ENCODE measurements around the gene C9. TPM values are rescaled to one million over a fixed set of nuclear protein-coding genes. Genes with fewer than 3 reads are reported as not detected.

C9 gene
- total RNA-seq, 1 donor from 2014 or later = not detected

DNA sequence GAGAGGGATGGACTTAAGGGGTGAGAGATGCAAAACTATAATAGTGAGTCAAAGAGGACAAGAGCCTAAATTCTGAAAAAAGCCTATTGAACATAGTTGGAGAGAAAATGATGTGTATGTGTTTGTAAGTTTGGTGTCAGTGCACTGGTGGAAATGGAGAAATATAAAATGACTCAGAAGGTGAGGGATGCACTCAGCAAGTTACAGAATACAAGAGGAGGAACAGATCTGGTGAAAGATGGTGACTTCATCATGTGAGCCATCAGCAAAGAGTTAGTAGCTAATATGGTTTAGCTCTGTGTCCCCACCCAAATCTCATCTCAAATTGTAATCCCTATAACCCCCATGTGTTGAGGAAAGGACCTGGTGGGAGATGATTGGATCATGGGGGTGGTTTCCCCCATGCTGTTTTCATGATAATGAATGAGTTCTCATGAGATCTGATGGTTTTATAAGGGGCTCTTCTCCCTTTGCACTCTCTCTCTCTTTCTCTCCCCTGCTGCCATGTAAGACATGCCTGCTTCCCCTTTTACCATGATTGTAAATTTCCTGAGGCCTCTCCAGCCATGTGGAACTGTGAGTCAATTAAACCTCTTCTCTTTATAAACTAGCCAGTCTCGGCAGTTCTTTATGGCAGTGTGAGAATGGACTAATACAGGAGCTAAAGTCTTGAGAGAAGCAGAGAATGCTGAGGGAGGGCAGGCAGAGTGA, 114.6 kb downstream of the C9 start:
- H3K4me3 Mint-ChIP-seq (ENCODE audit: unreplicated experiment) = no peak overlapping the region
- no peaks in the 10 kb centered on the region for H3K4me1 Mint-ChIP-seq (ENCODE audit: low read depth)
- peaks cover 34% of the 10 kb centered on the region for H3K27me3 Mint-ChIP-seq (ENCODE audit: low read depth)
- no peak for DNase-seq (ENCODE audit: low spot score)
- no peaks in the 10 kb centered on the region for H3K9me3 Mint-ChIP-seq (ENCODE audit: low read depth)
- no peak overlapping the region for H3K27ac Mint-ChIP-seq (ENCODE audit: unreplicated experiment)
- H3K36me3 Mint-ChIP-seq (ENCODE audit: low read depth) = no peaks in the 10 kb centered on the region
- TF ChIP-seq CTCF (IDR thresholded peaks at IDR 0.05) = no peak

DNA sequence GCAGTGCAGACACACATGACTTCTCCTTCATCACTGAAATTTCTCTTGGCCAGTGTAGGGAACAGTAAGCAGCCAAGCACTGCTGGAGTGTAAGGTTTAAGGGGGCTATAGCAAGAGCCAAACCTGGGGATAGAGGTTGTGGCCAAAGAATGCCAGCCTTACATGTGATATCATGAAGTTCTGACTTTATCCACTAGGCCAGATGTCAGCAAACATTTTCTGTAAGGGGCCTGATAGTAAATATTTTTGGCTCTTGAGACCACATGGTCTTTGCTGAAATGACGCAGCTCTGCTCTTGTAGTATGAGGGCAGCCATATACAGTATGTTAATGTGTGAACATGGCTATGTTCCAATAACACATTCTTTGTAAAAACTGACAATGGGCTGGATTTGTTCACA, 115.2 kb downstream of the C9 start:
- Mint-ChIP-seq H3K4me3 (ENCODE audit: unreplicated experiment) (no peak overlapping the region), H3K27ac (ENCODE audit: unreplicated experiment) (no peak overlapping the region), H3K27me3 (ENCODE audit: low read depth) (peaks cover 33% of the 10 kb centered on the region), H3K36me3 (ENCODE audit: low read depth) (no peaks in the 10 kb centered on the region), H3K4me1 (ENCODE audit: low read depth) (no peaks in the 10 kb centered on the region), H3K9me3 (ENCODE audit: low read depth) (no peaks in the 10 kb centered on the region)
- TF ChIP-seq CTCF (IDR thresholded peaks at IDR 0.05) = no peak
- DNase-seq (ENCODE audit: low spot score) = no peak

- no peaks in the 10 kb centered on the region for H3K4me1 Mint-ChIP-seq (ENCODE audit: low read depth)
- peaks cover 17% of the 10 kb centered on the region for H3K9me3 Mint-ChIP-seq (ENCODE audit: low read depth)
- H3K36me3 Mint-ChIP-seq (ENCODE audit: low read depth) = no peaks in the 10 kb centered on the region
- H3K27me3 Mint-ChIP-seq (ENCODE audit: low read depth) = peaks cover 21% of the 10 kb centered on the region
- no peak overlapping the region for H3K4me3 Mint-ChIP-seq (ENCODE audit: unreplicated experiment)
- TF ChIP-seq CTCF (IDR thresholded peaks at IDR 0.05) = no peak
- no peak overlapping the region for H3K27ac Mint-ChIP-seq (ENCODE audit: unreplicated experiment)
- no peak for DNase-seq (ENCODE audit: low spot score)
Measured at GRCh38 chr5:39240750-39241149, 123.5 kb downstream of the C9 start.

DNA sequence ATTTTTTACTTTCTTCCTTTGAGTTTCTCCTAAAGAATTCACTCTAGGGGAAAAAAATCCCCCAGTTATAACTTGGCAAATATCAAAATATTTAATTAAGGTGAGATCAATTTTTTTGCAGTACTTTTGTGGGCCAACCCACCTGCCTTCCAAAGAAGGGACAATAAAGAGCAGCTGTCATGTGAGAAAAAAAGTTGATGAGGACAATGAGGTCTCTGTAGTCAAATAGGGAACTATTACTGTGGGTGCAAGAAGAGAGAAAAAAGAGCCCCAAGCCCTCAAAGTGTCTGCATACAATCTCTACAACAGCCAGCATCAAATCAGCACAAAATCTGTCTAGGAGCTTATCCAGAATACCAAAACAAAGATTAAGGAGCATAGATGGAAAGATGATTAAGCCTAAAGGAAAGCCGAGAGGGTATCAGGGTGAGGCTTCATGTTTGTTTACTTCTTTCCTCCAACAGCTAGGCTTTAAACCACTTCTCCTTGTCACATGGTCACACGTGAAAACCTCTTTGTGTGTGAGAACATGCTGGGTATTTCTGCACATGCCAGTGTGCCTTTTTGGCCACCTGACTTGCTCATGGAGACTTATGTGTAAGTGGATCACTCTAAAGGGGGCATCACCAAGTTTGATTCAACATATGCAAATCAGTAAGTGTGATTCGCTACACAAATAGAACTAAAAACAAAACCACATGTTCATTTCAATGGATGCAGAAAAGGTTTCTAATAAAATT, 125.8 kb downstream of the C9 start:
- H3K36me3 Mint-ChIP-seq (ENCODE audit: low read depth) = no peaks in the 10 kb centered on the region
- peaks cover 17% of the 10 kb centered on the region for H3K27me3 Mint-ChIP-seq (ENCODE audit: low read depth)
- no peak for DNase-seq (ENCODE audit: low spot score)
- no peak overlapping the region for H3K27ac Mint-ChIP-seq (ENCODE audit: unreplicated experiment)
- H3K4me1 Mint-ChIP-seq (ENCODE audit: low read depth) = no peaks in the 10 kb centered on the region
- H3K9me3 Mint-ChIP-seq (ENCODE audit: low read depth) = peaks cover 15% of the 10 kb centered on the region
- no peak overlapping the region for H3K4me3 Mint-ChIP-seq (ENCODE audit: unreplicated experiment)
- TF ChIP-seq CTCF (IDR thresholded peaks at IDR 0.05) = no peak

GRCh38 chr5:39236718-39237117, 127.6 kb downstream of the C9 start:
- Mint-ChIP-seq H3K4me3 (ENCODE audit: unreplicated experiment) (no peak overlapping the region), H3K27ac (ENCODE audit: unreplicated experiment) (no peak overlapping the region), H3K9me3 (ENCODE audit: low read depth) (peaks cover 13% of the 10 kb centered on the region), H3K27me3 (ENCODE audit: low read depth) (peaks cover 17% of the 10 kb centered on the region), H3K4me1 (ENCODE audit: low read depth) (no peaks in the 10 kb centered on the region), H3K36me3 (ENCODE audit: low read depth) (no peaks in the 10 kb centered on the region)
- no peak for TF ChIP-seq CTCF (IDR thresholded peaks at IDR 0.05)
- no peak for DNase-seq (ENCODE audit: low spot score)
